GM21423 (cell line): ENCODE data around the gene USP54.
"Not testable (repeated sequence)": the region's sequence is repeated elsewhere in the genome, so short reads cannot be mapped to it uniquely, and the experiment has no call there.

Source experiments
- ATAC-seq: cut with Tn5 transposase; IDR thresholded peaks from one replicate; pipeline ENCODE4 v1.9.1; 2021; ENCODE audit warnings: mild to moderate bottlenecking, moderate library complexity; ENCODE audit not compliant: unreplicated experiment

Gene USP54

DNA sequence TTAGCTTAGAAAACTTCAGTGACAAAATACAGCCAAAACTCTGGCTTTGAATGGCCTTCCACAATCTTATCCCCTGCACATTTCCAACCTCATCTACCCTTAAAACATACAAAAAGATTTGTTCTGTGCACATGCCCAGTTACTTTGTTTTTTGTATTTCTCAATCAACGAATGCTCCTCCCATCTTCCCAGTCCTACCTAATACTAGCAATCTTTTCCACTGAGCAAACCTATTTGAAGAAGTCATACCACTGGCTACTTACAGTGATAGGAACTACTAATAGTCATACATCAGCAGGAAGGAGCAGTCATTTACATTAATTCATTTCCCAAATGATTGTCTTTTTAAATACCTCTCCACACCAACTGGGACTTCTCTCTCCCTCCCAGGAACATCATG lies 2.5 kb downstream of the USP54 start:
- no peak for ATAC-seq

DNA sequence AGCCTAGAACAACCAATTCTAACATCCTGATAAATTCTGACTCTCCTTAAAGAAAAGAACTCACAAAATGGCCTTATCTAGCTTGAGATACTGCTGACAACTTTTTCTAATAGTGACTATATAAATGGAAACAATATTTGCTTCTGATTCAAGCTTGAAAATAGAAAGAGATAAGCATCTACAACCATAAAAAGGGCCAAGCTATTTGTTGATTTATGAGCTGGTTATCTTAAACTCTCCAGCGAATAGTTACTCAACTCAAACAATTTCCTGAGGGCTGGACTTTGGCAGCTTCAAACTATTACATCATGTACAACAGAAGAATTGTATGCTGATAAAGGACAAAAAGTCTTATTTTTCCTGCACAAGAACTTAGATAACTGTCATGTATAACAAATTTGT lies 4.6 kb downstream of the USP54 start:
- no peak for ATAC-seq

DNA sequence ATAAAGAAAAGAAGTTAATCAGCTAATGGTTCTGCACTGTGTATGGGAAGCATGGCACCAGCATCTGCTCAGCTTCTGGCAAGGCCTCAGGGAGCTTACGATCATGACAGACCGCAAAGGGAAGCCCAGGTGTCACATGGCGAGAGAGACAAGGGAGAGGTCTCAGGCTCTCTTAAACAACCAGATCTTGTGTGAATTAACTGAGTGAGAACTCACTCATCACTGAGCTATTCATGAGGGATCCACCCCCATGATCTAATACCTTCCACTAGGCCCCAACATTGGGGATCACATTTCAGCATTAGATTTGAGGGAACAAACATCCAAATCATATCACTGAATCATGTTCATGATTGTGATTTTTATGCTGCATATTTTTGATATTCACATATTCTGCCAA lies 5.8 kb downstream of the USP54 start:
- no peak for ATAC-seq

DNA sequence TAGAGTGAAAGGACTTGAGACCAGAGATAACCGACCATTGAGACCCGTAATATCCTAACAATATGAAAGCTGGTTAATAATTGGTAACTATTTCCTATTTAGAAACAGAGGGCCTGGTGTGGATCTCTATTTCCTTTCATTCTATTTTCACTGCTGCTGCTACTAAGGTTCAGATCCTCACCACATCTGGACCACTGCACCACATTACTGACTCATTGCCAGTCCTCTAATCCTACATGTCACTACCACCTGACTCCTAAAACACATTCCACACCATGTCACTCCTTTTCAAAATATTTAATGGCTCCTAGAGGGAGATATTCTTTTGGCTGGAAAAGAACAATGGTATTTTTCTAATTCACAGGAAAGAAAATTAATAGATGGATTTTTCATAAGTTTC lies 6.4 kb downstream of the USP54 start:
- peak; percentile 83 for ATAC-seq

DNA sequence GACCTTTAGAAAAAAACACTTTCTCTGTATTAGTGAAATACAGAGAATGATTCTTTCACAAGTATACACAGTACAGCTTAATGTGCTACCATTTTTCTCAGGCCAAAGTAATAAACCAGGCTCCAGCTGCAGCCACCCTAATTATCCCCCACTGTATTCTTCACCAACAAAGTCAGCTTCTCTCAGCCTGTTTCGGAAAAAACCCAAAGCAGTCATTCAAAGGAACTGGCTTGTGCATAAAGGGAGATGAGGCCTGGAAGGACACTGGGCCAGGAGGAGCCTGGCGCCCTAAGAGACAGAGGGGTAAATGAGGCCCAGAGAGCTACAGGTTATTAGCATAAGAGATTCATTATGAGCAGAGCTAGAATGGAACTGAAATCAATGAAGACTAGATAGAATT lies 9.2 kb downstream of the USP54 start:
- no peak for ATAC-seq

DNA sequence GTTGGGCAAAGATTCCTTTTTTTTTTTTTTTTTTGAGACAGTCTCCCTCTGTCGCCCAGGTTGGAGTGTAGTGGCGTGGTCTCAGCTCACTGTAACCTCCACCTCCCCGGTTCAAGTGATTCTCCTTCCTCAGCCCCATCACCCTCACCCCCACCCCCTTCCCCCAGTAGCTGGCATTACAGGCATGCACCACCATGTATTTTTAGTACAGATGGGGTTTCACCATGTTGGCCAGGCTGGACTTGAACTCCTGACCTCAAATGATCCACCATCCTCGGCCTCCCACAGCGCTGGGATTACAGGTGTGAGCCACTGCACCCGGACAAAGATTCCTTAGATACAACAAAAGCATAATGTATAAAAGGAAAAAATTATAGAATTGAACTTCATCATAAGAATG lies 12.2 kb downstream of the USP54 start:
- ATAC-seq, result not testable (repeated sequence)

DNA sequence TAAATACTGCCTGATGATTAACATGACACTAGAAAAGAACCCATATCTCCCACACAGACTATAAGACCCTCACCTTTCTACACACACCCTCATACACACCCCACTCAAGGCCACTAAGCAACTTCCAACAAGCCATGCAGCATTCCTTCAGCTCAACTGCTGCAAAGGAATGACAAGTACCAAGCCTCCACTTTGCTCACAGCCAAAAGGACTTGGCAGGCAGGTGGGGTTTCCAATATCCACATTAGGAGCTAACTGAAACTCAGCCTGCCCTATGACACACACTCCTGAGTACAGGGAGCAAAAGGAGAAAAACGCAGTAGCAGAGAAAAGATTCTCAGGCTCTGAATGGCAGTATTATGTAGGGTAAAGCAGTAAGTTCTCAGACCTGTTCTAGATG lies 13.4 kb downstream of the USP54 start:
- ATAC-seq, result no peak

DNA sequence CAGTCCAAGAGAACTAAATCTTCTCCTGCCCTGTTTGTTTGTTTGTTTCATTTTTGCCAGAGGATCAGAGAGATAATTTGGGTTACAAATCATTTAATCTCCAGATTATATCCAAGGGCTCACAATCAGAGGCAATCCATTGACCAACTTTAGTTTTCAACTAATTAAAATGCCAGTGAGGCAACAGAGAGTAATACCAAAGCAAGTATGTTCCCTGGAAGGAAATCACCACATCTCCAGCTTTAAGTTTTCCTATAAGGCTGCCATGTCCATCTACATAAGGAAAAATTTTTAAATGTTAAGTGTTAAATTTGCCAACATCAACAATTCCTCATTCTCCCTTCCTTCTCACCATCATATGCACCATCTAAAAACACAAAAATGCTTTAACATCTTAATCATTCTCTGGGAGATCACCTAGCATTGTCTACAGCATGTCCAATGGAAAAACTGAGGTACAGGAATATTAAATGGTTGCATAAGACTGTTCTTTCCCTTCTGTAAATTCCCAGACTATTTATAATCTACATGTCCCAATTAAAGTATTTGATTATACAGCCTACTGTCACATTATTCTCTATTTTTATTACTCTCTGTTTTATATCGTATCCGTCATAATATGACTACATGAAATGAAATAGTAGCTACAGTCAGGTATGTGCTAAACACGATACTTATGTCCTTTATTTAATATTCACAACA lies 14.1 kb downstream of the USP54 start:
- ATAC-seq, result no peak

DNA sequence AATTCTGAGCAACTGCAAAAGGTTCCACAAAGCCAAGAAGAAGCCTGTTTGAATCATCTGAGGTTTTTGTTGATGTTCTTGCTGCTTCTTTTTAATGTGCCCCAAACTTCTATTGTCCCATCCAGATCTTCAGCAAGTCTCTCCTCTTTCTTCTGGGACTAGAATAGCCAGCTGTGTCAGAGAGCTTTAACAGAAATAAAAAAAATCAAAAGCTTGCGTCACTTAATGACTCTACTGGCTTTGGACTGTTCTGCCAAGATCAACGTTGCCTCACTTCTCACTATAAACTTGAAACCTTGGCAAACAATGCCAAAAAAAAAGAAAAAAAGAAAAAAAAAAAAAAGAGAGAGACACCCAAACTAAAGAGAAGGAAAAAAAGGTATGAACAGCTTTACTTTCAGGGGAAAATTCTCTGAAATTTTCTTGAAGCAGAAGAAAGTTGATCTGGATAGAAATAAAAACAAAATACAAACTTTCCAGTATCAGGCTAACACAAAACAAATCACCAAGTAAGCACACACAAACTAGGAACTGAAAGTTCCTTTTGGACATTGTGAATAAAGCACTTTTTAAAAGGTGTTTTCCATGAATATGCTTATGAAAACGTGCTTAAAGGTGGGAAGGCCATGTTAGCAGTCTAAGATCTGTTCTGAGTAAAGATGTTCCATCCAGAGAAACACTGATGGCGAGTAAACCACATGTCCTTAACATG lies 14.8 kb downstream of the USP54 start:
- no peak for ATAC-seq

DNA sequence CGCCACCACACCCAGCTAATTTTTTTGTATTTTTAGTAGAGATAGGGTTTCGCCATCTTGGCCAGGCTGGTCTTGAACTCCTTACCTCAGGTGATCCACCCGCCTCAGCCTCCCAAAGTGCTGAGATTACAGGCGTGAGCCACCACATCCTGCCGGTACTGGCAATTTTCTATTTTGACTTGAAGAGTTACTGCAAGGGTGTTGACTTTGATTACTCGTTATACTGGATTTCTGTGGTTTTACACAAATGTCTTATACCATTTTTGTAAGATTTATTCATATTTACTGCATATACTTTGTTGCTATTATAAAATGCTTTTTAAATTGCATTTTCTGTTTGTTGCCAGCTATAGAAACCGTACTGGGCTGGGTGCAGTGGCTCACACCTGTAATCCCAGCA lies 24.1 kb downstream of the USP54 start:
- not testable (repeated sequence) for ATAC-seq

DNA sequence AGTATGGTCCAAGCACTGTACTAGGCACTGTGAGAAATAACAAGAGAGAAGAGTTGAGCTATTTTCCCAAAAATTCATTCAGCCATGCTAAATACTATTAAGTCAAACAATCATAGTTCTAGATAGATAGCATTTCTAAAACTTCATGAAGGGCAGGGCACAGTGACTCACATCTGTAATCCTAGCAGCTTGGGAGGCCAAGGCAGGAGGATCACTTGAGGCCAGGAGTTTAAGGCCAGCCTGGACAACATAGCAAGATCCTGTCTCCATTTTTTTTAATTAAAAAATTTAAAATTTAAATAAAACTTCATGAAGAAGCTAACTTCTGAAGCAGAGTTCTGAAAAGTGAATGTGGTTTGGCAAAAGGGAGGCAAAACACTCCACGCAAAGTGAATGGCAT lies 29.9 kb downstream of the USP54 start:
- ATAC-seq, result no peak

DNA sequence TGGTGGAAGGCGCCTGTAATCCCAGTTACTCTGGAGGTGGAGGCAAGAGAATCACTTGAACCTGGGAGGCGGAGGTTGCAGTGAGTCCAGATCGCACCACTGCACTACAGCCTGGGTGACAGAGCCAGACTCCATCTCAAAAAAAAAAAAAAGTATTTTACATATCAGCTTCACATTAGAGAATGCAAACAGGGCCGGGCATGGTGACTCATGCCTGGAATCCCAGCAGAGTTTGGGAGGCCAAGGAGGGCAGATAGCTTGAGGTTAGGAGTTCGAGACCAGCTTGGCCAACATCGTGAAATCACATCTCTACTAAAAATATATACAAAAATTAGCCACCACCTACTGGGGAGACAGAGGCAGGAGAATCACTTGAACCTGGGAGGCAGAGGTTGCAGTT lies 31.6 kb downstream of the USP54 start:
- no peak for ATAC-seq

DNA sequence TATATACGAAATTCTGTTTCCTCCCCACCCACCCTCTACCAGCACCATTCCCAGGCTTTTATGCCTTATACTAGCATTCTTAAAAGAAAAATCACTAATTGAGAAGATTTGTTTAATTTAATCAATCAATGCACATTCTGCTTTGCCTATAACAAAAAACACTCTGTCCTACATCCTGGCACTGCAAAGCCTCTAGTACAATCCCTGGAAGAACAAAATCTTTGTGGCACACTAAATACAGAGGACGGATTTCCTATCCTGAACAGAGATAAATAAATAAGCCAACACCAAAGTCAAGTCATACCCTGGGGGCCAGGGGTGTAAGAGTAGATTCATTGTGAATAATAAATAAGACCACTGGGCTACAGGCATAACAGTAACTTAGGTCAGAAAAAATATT lies 34.3 kb downstream of the USP54 start:
- no peak for ATAC-seq

DNA sequence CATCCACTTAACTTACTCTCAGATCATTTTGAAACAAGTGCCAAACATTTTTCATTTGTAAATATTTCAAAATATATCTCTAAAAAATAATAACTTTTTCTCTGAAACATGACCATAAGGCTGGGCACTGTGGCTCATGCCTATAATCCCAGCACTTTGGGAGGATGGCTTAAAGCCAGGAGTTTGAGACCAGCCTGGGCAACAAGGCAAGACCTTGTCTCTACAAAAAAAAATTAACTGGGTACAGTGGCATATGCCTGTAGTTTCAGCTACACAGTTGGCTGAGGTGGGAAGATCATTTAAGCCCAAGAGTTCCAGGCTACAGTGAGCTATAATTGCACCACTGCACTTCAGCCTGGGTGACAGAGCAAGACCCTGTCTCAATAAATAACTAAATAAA lies 36.4 kb downstream of the USP54 start:
- no peak for ATAC-seq

DNA sequence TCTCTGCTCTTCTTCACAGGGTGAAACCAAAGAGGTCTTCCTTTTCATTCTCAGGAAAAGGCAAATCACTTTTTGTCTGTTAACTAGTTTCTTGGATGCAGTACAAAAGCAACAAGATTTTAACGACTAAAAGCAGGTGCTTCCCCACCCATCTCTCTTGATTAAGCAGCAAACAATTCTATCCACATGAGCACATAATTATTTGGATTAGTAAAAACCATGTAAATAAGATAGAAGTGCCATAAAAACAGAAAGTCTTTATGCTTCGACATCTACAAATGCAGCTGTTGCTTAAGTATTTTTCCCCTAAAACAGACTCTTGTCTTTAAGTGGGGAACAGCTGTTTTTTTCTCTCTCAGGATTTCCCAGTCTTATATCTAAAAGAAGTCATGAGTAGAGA lies 37.4 kb downstream of the USP54 start:
- ATAC-seq, result no peak

DNA sequence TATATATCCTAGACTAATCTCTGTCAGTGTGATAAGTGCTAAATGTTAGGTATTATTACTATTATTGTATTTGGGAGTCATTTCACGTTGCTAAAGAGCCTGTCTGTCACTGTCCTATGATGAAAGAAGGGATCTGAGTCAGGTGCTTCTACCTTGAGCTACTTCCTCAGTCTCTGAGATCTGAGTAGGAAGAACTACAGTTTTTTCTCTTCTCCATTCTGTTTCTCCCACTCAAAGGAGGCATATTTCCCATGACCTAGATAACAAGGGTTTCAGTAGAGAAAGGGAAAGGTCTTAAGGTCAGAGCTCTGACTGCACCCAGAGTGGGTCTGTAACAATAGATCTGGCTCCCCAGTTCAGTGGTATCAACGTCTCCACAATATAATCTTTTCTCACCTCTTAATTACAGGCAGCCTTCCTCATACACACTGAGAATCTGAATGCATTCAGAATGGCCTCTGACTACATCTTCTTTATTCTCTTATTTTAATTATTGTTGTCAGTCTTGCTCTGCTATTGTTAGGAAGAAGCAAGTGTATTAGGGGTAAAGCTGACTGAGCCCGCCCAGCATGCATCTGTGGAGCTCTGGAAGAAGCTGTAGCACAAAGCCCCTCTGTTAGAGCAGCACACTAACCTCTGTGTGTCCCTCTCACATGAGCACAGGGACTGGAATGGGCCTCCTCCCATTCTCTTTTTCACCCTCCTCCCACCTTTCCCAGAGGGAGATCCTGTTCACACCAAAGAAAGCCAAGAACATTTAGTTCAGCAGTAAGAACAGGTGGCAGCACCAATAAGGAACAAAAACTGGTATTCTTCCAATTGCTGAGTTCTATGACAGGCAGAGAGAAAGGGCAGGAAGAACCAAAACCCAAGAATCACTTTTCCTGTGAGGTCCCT lies 38.1 kb downstream of the USP54 start:
- ATAC-seq, result no peak

DNA sequence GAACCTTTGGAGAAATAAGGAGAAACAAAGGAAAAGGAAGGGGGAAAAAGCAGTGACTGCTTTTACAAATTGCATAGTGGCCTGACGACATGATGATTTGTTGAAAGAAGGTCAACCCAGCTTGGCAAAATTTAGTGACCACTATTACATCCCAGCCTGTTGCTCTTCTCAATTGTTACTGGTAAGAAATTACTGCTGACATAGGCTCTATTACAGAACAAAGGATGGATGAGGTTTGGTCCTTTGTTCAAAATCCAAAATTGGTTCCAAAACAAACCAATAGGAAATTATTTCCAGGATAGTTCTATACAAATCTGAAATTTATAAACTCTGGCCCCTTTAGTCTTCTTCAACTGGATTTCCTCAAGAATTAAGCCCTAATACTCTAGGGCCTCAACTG lies 39.6 kb downstream of the USP54 start:
- no peak for ATAC-seq

DNA sequence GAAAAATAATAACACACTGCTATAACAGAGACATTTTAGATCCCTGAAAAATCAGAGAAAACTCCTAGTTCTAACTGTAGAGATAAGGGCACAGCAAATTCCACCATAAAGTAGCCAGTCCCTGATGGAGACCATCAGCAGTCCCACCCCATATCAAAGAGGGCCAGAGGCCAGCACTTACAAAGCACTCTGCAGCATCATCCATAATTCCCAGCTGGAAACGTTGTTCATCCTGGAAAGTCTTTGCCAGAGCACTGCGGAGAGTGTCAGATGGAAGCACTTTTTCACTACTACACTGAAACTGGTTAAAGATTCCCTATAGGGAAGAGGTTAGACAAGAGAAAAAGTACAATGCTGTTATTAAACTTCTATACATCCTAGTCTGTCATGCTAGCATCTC lies 45.8 kb downstream of the USP54 start:
- ATAC-seq, result no peak

DNA sequence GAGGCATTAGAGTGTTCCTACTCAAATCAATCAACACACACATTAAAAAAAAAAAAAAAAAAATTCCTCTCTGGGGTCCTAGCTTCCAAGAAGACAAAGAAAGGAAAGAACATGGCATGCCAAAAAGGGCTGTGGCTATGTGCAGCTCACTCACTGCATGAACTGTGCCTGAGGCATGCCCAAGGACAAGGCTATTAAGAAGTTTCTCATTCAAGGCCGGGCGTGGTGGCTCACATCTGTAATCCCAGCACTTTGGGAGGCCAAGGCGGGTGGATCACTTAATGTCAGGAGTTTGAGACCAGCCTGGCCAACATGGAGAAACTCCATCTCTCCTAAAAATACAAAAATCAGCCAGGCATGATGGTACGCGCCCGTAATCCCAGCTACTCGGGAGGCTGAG lies 53.4 kb downstream of the USP54 start:
- ATAC-seq, result no peak

DNA sequence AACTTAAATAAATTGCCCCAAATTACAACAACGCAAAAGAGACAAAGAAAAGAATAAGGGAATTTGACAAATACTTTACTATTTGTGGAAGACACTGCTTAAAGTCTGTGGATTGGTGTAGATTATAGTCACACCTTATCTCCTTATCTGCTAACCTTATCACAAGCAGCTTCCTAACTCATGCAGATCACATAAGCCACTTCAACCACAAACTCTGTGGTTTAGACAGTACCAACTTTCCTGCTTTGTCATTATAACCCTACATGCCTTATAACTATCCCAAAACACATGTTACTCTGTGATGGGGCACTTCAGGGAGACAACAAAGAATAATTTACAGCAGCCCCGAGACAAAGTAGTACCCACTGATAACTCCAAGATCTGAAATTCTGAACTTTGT lies 53.9 kb downstream of the USP54 start:
- no peak for ATAC-seq

DNA sequence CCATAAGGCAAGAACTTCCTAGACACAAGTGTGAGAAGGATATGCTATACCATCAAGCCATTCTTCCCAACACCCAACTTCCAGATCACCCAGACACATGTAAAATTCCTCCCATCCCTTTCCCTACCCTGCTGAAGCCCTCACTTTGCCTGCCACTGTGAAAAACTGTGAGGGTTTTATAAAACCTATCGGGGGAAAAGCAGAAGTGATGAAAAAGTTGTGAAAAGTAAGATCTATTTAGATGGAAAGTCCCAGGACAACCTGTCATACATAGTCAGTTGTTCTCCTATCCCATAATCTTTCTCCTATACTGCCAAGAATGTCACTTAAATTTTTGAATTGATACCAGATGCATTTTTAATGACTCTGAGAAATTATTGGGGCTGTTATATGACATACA lies 56.3 kb downstream of the USP54 start:
- ATAC-seq, result no peak
